K562 (cell line): Measurements from ENCODE around the gene GALNS. TPM values are rescaled to one million over a fixed set of nuclear protein-coding genes. Genes with fewer than 3 reads are reported as not detected.
A peak's percentile ranks its signal among the peaks of the same experiment; 100 is the strongest.

ENCODE experiments used
- ARID4B ChIP-seq: sonication (generic); formaldehyde crosslinking; IDR thresholded peaks from 2 replicates; pipeline ENCODE4 v1.8.0; 2022; ENCODE audit warnings: mild to moderate bottlenecking, missing genetic modification reagents
- EGR1 ChIP-seq: fragments of 450-650 bp; conservative IDR thresholded peaks from 2 replicates; pipeline ENCODE4 v1.6.1; 2017; ENCODE audit warnings: mild to moderate bottlenecking
- GABPB2 ChIP-seq: fragments of 250-450 bp; sonication (Bioruptor Pico); conservative IDR thresholded peaks from 2 replicates; pipeline ENCODE4 v1.5.1; 2021; ENCODE audit warnings: mild to moderate bottlenecking
- GMEB1 ChIP-seq: fragments of 250-450 bp; sonication (Bioruptor Pico); IDR thresholded peaks from 2 replicates; pipeline ENCODE4 v1.4.0; 2020; ENCODE audit warnings: mild to moderate bottlenecking
- HBP1 ChIP-seq: fragments of 450-650 bp; formaldehyde crosslinking; IDR thresholded peaks from 2 replicates; pipeline ENCODE4 v1.4.0; 2022; ENCODE audit warnings: missing genetic modification characterization
- HDAC8 ChIP-seq: fragments of 450-650 bp; IDR thresholded peaks from 2 replicates; pipeline ENCODE4 v1.6.1; 2016; ENCODE audit warnings: mild to moderate bottlenecking, missing genetic modification characterization, moderate library complexity, missing compliant biosample characterization
- POLR2AphosphoS5 ChIP-seq: IDR thresholded peaks from 2 replicates; pipeline ENCODE4 v1.6.1; 2011; ENCODE audit warnings: mild to moderate bottlenecking, low read depth, low read length, moderate library complexity; ENCODE audit not compliant: control insufficient read depth, insufficient read depth
- RAD21 ChIP-seq, 2 experiments: fragments of 250-450 bp in 1 of 2; fragments of 450-650 bp in 1 of 2; sonication (Bioruptor Pico) in 1 of 2; formaldehyde crosslinking in 1 of 2; IDR thresholded peaks in 1 of 2; conservative IDR thresholded peaks in 1 of 2; 2 replicates each; pipeline versions ENCODE4 v1.4.0 to v1.8.0; 2020 to 2022; ENCODE audit warnings: mild to moderate bottlenecking in 2 of 2, moderate library complexity in 1 of 2
- TRIM28 ChIP-seq: fragments of 450-650 bp; IDR thresholded peaks from 2 replicates; pipeline ENCODE4 v1.6.1; 2017
- ZFP1 ChIP-seq: fragments of 450-650 bp; formaldehyde crosslinking; IDR thresholded peaks from 2 replicates; pipeline ENCODE4 v1.4.0; 2020; ENCODE audit warnings: mild to moderate bottlenecking, mixed read lengths
- ZNF143 ChIP-seq: sonication (generic); formaldehyde crosslinking; IDR thresholded peaks from 2 replicates; pipeline ENCODE4 v1.9.0; 2022; ENCODE audit warnings: mild to moderate bottlenecking, missing genetic modification reagents
- ZNF280A ChIP-seq: fragments of 450-650 bp; IDR thresholded peaks from 2 replicates; pipeline ENCODE4 v1.6.1; 2018; ENCODE audit warnings: mild to moderate bottlenecking, low read depth; ENCODE audit not compliant: partially characterized antibody
- ZNF561 ChIP-seq: fragments of 450-650 bp; formaldehyde crosslinking; conservative IDR thresholded peaks from 2 replicates; pipeline ENCODE4 v1.4.0; 2020; ENCODE audit warnings: mild to moderate bottlenecking, moderate library complexity
- ZNF644 ChIP-seq: fragments of 200-800 bp; sonication (Bioruptor generic); IDR thresholded peaks from 2 replicates; pipeline ENCODE4 v1.6.1; 2016; ENCODE audit warnings: low read depth, missing genetic modification characterization, missing compliant biosample characterization
- polyA plus RNA-seq, 8 experiments: library from polyadenylated mRNA; depleted of rRNA in 4 of 8; stranded (reverse) in 5 of 8; unstranded in 3 of 8; fragments of >200 nt; fragmentation: Nextera tagmentation in 2 of 8; fragmentation: Illumina TruSeq in 1 of 8; extraction: Ambion mirVana in 2 of 8; extraction: Trizol in 1 of 8; gene quantifications; 2 replicates each; pipeline versions ENCODE4 v1.2.1 to v1.2.3, GENCODE V29; 2011 to 2014; ENCODE audit warnings: inconsistent platforms in 1 of 8, missing spikeins in 1 of 8
- total RNA-seq, 7 experiments: library from RNA; depleted of rRNA in 6 of 7; stranded (reverse); fragments of >200 nt in 6 of 7; fragmentation: Illumina TruSeq in 2 of 7; extraction: Trizol in 2 of 7; gene quantifications; 2 replicates each; pipeline versions ENCODE4 v1.2.1 to v1.2.3, GENCODE V29; 2011 to 2021; ENCODE audit warnings: low replicate concordance in 1 of 7
- TF ChIP-seq, protein P1 (sequence below), 2 experiments: IDR thresholded peaks; 2 replicates each; pipeline ENCODE4 v1.6.1; 2012; ENCODE audit warnings: improper control_type of control experiment in 2 of 2, low read depth in 2 of 2, low read length in 2 of 2, borderline replicate concordance in 1 of 2

GALNS gene
- total and polyA plus RNA-seq, 9 of the 15 experiments (the other 6 are each of a cell fraction or from before 2014, with no cell fraction given), result 0.38 to 13.2 (median 4.3) TPM

DNA sequence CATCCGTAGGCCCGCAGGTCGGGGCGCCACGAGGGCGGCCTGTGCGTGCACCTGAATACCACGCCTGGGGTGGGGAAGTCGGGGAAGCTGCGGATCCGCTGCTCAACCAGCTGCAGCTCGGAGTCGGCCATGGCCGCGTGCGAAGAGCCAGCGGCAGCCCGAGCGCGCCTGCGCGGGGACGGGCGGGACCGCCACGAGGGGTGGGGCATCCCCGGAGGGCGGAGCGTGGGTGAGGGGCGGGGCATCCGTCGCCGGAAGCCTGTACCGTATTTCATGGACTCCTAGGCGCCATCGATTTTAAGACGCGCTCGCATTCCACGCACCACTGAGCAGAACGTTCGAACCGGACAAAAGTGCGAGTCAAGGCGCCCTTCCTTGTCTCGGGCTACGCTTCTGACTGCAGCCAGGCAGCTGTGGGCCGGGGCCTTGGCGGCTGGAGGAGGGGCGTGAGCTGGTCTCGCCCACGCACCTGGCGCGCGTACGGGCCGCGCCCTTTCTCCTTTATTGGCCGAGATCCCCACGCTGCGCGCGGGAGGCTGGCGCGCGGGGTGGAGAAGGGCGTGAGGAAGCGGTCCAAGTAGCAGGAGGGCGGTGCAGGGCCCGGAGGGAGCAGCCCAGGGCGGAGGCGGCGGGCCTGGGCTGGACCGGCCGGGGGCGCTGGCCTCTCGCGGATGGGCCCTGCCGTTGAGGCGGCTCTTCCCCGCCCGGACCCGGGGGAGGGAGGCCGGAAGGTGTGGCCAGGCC is 44.8 kb downstream of the GALNS start, which contains the start of gene APRT (continued):
- no peak for TF ChIP-seq ZNF561 (CRISPR knock-in tag)
- no peak for TF ChIP-seq HDAC8 (tag)
- TF ChIP-seq, protein P1, sequence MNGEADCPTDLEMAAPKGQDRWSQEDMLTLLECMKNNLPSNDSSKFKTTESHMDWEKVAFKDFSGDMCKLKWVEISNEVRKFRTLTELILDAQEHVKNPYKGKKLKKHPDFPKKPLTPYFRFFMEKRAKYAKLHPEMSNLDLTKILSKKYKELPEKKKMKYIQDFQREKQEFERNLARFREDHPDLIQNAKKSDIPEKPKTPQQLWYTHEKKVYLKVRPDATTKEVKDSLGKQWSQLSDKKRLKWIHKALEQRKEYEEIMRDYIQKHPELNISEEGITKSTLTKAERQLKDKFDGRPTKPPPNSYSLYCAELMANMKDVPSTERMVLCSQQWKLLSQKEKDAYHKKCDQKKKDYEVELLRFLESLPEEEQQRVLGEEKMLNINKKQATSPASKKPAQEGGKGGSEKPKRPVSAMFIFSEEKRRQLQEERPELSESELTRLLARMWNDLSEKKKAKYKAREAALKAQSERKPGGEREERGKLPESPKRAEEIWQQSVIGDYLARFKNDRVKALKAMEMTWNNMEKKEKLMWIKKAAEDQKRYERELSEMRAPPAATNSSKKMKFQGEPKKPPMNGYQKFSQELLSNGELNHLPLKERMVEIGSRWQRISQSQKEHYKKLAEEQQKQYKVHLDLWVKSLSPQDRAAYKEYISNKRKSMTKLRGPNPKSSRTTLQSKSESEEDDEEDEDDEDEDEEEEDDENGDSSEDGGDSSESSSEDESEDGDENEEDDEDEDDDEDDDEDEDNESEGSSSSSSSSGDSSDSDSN (IDR thresholded peaks at IDR 0.05; ENCODE audit: borderline replicate concordance in 1 of 2, low read depth in 2 of 2, low read length in 2 of 2), result peak; percentile 22 to 89; a peak in 2 of 4 replicates
- TF ChIP-seq ZNF644 (tag), result no peak
- TF ChIP-seq RAD21 (CRISPR knock-in tag; conservative IDR thresholded peaks at IDR 0.05 in 1 of 2, IDR thresholded peaks at IDR 0.05 in 1 of 2), result peak; percentile 93 to 94
- no peak for TF ChIP-seq ZNF280A
- peak; percentile 88 for TF ChIP-seq ARID4B (CRISPR knock-in tag)
- peak; percentile 99 for TF ChIP-seq EGR1
- TF ChIP-seq ZNF143 (CRISPR knock-in tag), result no peak
- TF ChIP-seq TRIM28, result peak; percentile 88
- no peak for TF ChIP-seq GABPB2 (CRISPR knock-in tag)
- no peak for TF ChIP-seq ZFP1 (CRISPR knock-in tag)
- TF ChIP-seq POLR2AphosphoS5, result peak; percentile 64
- TF ChIP-seq HBP1 (CRISPR knock-in tag), result 0 out of 2 replicates have a peak, but pooled peaks have one; percentile 55
- peak; percentile 65 for TF ChIP-seq GMEB1 (CRISPR knock-in tag)
